HFF-Myc (cell line): ENCODE results near the gene ADAR.

ENCODE experiments used
- DNase-seq: peaks from one replicate; pipeline ENCODE4 v3.0.0-alpha.2; 2011; ENCODE audit warnings: low read depth; ENCODE audit errors: extremely low read depth
- H3K4me3 ChIP-seq: replicated peaks from 2 replicates; pipeline ENCODE4 v1.5.1; 2011; ENCODE audit warnings: low read depth, mild to moderate bottlenecking, control low read depth, low read length
- TF ChIP-seq, protein P1 (sequence below): IDR thresholded peaks from 2 replicates; pipeline ENCODE4 v1.5.1; 2012; ENCODE audit warnings: mild to moderate bottlenecking, low read depth, low read length, control low read depth; ENCODE audit errors: missing control alignments

Gene ADAR

DNA sequence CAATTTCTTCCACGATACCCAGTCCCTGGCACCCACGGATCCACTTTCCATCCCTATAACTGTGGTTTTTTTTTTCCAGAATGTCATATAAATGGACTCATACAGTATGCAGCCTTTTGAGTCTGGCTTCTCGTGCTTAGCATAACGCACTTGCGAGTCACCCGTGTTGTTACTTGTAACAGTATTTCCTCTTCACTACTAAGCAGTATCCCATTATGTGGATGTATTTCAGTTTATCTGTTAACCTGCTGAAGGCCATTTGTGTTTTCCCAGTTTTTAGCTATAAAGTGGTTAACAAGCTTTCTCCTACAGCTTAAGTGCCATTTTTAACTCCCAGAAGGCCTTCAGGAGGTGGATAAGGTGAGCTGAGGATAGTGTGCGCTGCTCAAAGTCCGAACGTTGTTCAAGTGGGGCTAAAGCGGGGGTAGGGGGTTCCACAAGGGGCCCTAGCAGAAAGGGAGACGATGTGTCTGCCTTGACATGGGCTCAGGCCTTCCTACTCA is 829 bp downstream of the ADAR start:
- TF ChIP-seq, protein P1, sequence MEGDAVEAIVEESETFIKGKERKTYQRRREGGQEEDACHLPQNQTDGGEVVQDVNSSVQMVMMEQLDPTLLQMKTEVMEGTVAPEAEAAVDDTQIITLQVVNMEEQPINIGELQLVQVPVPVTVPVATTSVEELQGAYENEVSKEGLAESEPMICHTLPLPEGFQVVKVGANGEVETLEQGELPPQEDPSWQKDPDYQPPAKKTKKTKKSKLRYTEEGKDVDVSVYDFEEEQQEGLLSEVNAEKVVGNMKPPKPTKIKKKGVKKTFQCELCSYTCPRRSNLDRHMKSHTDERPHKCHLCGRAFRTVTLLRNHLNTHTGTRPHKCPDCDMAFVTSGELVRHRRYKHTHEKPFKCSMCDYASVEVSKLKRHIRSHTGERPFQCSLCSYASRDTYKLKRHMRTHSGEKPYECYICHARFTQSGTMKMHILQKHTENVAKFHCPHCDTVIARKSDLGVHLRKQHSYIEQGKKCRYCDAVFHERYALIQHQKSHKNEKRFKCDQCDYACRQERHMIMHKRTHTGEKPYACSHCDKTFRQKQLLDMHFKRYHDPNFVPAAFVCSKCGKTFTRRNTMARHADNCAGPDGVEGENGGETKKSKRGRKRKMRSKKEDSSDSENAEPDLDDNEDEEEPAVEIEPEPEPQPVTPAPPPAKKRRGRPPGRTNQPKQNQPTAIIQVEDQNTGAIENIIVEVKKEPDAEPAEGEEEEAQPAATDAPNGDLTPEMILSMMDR = no peak
- DNase-seq = no peak
- peak overlapping the region; percentile 74 for H3K4me3 ChIP-seq

DNA sequence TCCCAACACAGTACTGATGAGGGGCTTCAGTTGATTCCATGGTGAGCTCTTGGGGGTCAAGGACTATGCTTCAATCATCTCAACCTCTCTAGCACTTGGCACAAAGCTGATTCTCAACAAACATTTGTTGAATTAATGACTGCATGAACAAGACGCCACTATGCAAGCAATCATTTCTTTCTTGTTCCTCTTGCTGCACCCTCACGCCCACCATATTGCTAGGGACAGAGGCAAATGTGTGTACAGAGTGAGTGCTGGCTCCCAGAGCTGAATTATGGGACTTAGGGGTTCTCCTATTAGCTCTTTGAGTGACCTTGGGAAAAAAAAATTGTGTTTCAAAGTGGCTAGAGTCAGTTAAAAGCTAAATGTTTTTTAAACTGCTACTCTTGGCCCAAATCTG is 2.5 kb downstream of the ADAR start:
- DNase-seq = no peak
- TF ChIP-seq, protein P1 = no peak
- H3K4me3 ChIP-seq = no peak overlapping the region

DNA sequence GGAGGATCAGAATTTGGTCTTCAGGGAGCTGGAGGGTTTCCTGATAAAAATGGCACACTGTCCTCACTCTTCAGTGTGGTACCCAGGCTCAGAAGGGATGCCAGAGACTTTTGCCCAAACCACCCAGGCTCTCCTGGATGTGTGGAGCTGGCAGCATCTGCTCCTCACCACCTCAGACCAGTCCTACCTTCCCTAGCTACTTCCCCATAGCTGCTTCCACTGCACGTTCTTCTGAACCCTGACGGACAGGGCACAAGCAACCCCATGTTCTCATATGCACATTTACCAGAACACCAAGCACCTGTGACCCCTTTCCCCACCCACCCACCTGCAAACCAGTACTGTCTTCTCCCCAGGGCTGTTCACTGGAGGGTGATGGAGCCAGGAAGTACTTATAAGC is 4.7 kb downstream of the ADAR start:
- TF ChIP-seq, protein P1 = no peak

DNA sequence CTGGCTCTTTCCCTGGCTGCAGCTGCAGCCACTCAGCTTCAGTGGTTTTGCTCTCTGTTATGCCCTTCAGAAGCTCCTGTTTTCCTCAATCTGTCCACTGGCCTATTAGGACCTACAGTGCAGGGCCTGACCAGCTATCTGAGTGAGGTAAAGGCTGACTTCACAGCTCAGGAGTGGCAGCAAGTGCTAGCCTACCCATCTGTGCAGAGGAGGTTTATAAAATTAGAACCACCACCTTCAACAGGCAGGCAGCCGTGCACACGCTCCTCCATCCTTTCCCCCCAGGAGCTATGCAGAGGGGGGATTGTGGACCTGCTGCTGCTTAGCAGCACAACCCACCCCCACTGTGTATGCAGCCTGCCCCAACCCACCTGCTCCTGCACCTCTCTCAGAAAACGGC is 8.3 kb downstream of the ADAR start:
- TF ChIP-seq, protein P1 = no peak
- H3K4me3 ChIP-seq = no peak overlapping the region
- DNase-seq = no peak

More for the DNA sequence above, 4.7 kb downstream of the ADAR start:
- H3K4me3 ChIP-seq = no peak overlapping the region
- no peak for DNase-seq

DNA sequence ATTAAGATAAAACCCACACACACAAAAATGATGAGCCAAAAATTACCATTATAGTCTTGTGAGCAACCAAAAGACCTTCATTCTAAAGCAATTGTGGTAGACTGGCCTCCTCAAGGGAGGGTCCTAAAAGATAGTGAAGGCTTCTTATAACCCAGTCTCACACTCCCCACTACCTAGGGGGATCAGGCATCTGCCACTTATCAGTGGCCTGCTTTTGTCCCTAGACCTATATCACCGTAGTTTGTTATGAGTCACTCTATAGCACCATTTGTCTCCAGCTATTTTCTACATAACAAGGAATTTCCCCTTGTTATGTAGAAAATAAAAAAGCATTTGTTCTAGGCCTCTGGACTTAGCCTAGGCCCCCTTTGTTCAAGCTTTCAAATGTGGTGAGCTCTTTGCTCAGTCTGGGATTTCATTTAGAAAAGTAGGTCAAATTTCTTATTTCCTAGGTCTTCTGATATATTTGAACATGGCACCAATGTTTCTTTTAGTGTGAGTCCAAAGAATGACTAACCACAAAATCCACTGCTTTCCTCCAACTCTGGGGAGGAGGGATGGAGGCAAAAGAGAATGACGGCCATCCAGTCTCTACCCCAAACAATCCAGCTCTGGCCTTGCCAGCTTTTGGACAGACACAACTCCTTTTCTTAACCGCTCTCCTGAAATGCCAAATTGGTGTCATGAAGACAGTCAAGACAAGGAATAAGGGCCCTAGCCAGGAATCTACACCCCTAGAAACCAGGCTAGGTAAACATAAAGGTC is 8.9 kb downstream of the ADAR start:
- H3K4me3 ChIP-seq = no peak overlapping the region
- TF ChIP-seq, protein P1 = no peak
- no peak for DNase-seq

DNA sequence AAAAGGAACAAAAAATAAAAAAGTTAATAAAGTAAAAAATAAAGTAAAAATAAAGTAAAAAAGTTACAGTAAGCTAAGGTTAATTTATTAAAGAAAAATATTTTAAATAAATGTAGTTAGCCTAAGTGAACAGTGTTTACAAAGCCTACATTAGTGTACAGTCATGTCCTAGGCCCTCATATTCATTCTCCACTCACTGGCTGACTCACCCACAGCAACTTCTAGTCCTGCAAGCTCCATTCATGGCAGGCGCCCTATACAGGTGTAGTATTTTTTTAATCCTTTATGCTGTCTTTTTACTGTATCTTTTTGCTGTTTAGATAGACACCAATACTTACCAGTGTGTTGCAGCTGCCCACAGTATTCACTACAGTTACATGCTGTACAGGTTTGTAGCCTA is 12.4 kb downstream of the ADAR start:
- DNase-seq = no peak
- no peak overlapping the region for H3K4me3 ChIP-seq
- TF ChIP-seq, protein P1 = no peak
